GM19328 (cell line): Measurements from ENCODE around the gene MROH9.
"Not testable (repeated sequence)": the region's sequence is repeated elsewhere in the genome, so short reads cannot be mapped to it uniquely, and the experiment has no call there.

Experiments
- ATAC-seq: cut with Tn5 transposase; IDR thresholded peaks from one replicate; pipeline ENCODE4 v1.9.1; 2021; ENCODE audit warnings: mild to moderate bottlenecking, moderate library complexity; ENCODE audit not compliant: unreplicated experiment

The MROH9 gene, protein sequence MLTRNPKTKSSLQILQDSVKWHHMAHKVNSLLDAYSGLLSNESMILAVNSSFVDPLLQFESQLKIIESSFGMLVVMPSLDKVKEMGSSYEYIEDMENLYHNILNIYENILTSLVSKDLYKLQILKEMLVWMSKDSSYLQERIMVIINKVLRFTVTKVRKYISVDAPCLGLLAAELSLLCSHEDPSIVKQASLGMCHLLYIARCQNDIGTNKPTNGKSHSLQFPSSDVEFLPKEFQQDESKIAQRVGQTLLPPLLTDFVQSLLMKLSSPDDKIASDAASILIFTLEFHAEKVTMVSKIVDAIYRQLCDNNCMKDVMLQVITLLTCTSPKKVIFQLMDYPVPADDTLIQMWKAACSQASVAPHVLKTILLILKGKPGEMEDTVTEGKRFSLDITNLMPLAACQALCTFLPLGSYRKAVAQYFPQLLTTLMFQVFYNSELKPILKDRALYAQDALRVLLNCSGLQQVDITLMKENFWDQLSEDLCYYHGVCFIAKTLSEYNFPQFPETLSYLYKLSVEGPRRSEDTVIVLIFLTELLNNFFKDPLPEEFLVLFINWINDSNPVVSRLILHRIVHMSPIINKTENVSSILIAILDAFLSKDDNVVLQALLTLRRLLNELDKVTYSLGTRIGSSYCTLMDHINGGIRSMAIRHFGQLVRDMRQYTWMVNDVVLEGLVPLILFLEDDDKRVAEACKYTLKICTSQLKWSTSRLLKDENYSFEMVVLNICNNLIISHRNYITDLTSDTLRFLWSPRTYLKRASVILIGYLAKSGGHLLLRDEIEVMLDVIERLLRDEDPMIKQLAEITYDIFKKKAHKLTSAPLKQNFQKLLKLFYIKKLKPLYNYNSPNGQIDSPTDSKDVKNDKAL

DNA sequence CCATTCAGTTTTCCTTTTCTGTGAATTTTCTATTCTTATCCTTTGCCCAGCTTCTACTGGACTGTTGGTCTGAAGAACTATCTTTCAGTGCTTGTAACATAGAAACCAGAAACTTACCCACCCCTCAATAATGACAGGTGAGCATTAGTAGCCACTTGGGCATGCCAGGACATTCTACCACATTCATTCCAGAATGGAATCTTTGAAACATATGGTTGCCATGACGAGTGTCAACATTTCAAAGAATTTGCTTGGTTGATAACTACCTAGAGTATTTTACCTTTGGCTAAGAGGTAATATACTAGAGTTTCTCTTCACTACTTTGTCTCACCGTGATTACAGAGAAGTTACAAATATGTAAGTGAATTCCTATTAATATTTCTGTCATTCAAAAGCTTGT is at the start of gene MROH9:
MROH9 (plus strand) TSS at position 304 of the 400 bp plus-strand sequence. CDS start 10,023 bp downstream, outside the sequence.
- ATAC-seq: no peak

DNA sequence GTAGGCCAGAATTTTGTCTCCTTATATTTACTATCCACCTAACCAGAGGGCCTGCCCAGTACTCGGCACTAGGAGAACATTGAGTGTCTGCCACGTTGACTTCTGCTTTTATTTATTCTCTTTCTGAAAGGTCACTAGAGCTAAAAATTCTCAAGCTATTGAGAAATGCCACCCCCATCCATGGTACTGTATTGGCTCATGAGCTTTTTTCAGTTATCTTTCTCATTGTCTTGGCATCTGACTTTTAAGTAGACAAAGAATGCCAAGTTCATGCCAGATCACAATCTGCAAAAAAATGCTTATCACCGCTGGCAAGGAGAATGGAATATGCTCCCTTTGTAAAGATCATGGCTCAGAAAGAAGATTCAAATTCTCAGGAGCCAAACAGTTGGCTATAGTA is 49.8 kb upstream of the MROH9 start:
- ATAC-seq: no peak

DNA sequence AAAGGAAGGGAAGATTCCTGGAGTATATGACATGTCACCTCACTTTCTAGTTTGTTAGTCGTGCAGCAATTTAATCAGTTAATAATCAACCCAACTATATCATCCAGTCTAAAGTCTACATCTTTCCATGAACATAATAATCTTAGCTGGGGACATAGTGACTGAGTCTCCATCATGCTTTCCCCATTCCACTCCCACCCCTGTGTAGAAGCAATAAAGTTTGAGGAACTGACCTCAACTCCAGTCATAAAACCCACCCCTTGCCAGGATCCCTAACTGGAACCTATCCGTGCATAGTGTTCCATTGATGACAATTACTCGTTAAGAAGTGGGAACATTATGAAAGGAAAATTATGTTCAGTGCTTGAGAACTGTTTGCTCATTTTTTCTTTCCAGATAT is 48.9 kb upstream of the MROH9 start:
- ATAC-seq: no peak

DNA sequence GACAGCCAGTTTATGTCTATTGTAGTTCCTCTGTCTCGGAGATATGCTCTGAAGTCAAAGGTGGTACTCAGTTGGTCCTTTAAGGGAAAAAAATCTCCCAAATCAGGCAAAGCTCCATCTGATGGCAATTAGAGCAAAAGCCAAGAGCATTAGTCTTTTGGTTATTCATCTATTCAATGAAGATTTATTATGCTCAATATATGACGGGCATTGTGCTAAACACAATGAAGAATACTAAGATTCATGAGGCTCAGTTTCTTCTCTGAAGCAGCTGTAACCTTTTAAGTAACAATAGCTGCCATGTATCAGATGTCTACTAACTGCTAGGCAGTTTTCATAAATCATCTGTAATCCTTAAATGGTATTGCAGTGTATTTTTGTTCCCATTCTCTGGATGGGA is 47.6 kb upstream of the MROH9 start:
- ATAC-seq: no peak

DNA sequence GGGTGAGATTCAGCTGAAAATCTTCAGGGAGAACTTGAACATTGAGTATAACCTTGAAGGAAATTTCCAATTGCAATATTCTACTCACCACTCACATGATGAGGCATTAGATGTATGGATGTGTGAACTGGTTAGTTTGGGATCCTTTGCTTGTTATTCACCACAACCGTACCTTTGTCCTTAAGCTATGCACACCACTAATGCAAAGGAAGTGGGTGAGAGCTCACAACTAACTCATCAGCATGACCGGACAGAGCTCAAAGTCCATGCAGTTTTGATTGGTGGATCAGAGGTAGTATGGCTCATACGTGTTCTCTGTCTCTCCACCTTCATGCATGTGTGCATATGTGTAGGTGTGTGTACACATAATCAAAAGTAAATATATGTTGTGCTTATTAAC is 43.5 kb upstream of the MROH9 start:
- ATAC-seq: no peak

DNA sequence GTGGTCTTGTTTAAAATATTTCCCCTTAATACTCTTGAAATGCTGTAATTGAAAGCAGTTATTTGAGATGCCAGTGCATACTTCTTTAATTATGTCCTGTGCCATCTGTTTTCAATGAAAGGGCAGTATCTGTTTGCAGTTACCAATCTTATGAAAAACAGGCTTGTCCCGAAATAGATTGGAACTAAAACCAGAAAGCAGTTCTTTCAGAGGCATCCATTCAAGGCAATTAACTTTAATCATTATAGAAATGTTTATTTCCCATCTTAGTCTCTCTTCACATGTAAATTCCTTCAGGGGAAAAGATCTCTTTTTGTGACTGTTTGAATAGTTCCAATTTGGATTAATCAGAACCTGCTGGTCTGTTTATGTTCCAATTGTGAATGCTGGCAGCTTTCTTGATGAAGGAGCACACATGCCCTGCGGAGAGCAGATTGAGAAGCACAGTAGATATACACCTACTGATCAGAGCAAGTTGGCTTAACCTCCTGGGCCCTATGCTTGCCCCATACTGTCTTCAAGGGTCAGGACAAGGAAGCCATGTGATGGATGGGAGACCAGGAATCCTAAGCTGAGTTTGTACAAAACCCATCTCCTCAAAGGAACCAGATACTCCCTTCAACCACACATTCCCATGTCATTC is 41.6 kb upstream of the MROH9 start:
- no peak for ATAC-seq

DNA sequence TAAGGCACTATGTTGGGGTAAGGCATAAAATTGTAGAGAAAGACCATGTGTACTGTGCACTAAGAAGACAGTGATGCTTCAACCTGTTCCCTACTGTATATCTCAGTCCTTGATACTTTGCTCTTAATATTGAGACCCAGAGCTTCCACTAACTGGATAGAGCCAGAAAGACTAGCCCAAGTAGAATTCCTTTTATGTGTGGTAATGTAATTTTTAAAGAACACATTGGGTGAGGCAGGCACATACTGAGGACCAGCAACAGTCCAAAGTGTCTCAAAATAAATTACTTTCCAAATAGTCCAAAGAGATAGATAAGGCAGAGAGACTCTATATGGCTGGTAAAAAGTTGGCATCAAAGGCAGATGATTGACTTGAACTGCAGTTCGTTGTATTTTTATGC is 31.4 kb upstream of the MROH9 start:
- no peak for ATAC-seq

DNA sequence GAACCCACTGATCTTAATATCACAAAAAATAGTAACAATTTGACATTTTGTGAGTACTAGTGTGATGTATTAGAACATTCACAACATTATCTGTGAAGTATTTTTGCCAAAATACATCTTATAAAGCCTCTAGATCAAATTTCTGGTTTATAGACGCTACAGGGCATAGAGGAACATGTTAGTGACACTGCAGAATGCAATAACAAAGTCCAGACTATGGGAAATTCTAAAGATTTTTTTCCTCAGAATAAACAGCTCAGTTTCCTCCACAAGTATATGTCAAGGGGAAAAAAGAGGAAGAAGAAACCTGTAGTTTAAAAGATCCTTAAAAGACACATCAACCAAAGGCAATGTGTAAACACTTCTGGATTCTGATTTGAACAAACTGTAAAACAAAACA is 26.4 kb upstream of the MROH9 start:
- ATAC-seq: no peak

DNA sequence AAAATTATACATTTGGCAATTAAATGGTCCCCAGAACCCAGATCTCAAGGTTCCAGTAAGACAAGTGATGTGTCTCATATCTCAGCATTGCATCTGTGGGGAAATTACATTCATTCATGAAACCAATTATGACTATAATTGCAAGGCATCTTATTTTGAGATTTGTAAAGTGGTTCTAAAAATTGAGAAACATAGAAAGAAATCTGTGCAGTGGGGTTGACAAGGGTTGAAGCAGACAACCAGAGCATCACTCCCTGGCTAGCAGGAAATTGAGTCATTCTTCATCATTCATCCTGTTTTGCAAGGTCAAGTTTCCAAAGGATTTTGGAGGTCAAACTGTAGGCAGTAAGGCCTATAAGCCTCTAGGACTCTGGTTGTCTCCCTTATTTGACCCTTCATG is 25.1 kb upstream of the MROH9 start:
- no peak for ATAC-seq

DNA sequence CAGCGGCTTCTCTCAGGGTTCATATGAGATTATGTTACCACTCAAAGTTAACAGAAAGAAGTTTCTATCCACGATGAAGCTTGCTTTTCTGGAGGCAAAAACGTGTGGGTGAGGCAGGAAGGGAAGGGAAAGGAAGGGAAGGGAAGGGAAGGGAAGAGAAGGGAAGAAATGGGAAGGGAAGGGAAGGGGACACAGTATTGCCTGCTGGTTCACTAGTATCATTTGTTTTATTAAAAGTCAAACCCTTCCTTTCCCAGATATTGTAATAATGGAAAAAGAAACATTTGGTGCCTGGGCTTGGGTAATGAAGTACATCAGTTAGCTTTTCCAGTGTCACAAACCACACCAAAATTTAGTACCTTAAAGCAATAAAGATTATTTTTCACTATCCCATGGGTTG is 18.0 kb upstream of the MROH9 start:
- no peak for ATAC-seq

DNA sequence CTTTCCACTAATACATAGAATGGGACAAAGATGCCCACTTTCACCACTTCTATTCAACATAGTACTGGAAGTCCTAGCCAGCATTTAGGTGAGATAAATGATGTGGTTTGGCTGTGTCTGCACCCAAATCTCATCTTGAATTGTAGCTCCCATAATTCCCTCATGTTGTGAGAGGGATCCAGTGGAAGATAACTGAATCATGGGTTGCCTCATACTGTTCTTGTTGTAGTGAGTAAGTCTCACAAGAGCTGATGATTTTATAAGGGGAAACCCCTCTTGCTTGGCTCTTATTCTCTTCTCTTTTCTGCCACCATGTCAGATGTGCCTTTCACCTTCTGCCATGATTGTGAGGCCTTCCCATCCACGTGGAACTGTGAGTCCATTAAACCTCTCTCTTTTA is 10.7 kb upstream of the MROH9 start:
- ATAC-seq: not testable (repeated sequence)

DNA sequence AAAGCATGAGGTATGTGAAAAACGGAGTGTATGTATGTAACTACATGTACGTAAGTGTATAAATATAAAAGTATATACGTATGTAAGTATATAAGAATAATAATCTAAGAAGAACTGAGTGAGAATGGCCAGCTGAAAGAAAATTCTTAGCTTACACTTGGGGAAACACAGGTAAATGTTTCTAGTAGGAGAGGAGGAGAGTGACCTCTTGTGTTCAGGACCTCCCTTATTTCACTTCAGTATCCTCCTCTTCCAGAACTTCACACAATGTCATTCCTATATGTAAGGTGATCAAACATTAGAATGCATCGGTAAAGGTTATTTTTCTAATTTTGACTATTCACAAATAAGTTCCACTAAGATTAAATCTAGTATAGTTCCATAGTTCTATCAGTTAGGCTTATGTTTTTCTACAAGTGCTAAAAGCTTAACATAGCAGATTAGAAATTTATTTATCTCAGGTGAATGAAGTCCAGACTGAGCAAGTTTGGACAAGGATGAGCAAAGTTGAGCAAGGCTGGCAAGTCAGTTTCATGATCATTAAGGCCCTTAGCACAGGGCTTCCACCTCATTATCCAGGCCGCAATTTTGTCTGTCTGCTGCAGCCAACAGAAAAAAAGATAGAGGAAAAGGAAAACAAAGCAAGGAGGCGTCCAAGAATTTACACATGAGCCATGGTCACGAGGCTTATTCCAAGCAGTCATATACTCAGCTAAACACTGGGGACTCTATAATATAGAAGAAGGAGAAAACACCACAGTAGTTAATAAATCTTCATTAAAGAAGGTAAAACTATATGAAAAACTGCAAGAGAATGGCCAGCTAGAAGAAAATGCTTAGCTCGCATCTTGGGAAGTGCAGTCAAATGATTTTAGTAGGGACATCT is 7.1 kb upstream of the MROH9 start:
- no peak for ATAC-seq

DNA sequence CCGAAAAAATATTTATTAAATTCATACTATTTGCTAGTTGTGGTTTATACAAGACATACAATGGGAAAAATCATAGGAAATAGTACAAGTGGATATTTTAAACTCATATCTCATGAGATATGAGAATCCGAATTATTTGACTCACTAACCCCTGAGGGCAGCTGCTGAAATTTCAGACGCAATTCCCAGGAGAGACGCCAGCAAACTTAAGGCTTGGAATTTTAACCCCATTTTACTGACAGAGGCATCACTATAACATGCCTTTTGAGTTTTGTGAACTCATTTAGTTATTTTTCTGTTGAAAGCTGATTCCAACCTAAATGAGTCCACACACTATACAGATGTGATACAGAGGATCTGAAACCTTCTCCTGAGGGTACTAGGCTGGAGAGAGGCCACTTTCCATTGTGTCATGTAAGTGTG is 5.9 kb upstream of the MROH9 start:
- no peak for ATAC-seq

DNA sequence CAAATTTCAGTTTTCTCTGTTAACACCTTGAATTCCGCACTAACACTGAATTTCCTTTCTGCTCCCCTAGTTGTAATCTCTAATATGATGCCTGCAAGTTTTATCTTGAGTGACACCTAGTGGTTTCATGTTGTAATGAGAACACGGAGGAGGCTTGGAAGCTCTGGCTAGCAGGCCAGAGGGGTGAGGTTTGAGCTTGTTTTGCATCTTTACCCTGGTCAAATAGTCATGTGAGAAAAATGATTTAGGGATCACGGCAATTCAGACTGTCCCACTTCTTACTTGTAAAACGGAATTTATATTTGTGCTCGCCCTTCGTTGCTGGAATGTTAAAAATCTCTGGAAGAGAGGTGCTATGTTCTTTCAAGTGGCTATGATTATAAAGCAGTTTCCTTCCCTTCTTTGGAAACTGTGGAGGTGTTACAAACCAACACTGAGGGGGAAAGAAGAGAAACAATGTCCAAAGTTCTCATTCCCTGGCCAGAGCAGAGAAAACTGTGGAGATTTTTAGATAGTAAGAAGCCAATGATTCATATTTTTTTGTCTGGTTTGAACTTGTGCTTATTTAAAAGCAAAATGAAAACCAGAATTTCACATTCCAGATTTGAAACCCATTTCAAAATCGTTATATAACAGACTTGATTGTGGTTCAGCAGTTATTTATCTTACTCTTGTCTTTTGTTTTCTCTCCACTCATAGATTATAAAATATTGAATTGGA is 5.3 kb upstream of the MROH9 start:
- ATAC-seq: peak; percentile 87

DNA sequence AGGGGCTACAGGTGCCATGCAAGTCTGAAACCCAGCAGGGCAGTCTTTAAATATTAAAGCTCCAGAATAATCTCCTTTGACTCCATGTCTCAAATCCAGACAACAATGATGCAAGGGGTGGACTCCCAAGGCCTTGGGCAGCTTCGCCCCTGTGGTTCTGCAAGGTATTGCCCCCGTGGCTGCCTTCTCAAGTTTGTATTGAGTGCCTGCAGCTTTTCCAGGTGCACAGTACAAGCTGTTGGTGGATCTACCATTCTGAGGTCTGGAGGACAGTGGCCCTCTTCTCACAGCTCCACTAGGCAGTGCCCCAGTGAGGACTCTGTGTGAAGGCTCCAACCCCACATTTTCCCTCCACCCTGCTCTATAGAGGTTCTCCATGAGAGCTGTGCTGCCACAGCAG is 3.7 kb upstream of the MROH9 start:
- ATAC-seq: no peak

DNA sequence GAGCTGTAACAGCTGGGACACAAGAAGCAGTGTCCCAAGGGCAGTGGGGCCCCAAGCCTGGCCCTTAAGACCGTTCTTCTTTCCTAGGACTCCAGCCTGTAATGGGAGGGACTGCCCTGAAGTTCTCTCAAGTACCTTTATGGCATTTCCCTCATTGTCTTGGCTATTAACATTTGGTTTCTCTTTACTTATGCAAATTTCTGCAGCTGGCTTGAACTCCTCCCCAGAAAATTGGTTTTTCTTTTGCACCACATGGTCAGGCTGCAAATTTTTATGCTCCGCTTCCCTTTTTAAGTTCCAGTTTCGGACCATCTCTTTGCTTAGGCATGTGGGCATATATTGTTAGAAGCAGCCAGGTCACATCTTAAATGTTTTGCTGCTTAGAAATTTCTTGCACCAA is 3.1 kb upstream of the MROH9 start:
- ATAC-seq: no peak

DNA sequence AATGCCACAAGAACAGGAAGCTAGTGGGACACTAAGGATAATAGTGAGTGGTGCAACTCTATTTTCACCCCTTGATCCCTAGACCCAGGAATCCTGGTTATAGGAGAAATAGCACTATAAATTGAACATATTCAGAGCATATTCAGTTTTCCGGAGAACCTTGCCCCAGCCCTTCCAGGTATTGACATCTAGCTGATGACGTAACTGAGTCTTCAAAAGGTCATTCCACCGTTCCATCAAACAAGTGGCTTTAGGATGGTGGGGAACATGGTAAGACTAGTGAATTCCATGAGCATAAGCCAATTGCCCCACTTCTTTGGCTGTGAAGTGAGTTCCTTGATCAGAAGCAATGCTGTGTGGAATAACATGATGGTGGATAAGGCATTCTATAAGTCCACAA is 2.9 kb downstream of the MROH9 start:
- no peak for ATAC-seq

DNA sequence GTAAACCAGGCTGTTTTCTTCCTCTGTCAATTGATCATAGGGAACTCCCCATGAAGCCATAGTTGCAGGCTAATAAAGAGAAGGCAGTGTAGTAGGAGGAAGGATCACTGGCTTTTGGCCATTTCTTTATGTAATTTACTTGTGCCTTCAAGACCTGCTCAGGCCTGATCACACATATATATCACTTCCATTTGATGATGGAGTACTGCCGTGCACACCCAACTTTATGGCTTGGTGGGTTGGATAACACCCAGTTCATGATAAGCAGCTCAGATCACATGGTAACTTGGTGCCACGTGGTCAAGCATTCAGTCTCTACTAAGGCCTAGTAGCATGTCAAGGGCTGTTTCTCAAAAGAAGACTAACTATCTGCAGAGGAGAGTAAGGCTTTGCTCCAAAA is 4.1 kb downstream of the MROH9 start:
- no peak for ATAC-seq

DNA sequence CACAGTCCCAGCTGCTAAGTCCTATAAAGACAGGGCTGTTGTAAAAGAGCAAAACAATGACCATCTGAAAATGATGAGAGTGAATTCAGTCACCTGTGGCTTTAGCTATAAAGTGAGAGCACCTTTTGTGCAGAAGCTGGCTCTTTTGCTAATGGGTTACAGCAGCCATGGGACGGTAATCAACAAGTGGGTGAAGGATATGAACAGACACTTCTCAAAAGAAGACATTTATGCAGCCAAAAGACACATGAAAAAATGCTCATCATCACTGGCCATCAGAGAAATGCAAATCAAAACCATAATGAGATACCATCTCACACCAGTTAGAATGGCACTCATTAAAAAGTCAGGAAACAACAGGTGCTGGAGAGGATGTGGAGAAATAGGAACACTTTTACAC is 16.4 kb downstream of the MROH9 start:
- not testable (repeated sequence) for ATAC-seq

DNA sequence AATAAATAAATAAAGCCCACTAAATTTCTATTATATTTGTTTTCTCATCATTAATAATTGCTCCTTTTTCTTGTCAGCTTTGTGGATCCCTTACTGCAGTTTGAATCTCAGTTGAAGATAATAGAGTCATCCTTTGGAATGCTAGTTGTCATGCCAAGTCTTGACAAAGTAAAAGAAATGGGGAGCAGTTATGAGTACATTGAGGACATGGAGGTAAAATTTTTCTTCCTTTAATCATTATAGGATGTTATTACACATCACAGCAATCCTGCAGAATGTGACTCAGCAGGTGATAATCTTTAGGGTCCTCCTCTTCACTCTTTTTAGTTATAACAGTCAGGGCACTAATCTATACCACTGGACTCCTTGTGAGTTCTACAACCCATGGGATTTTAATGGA is 24.1 kb downstream of the MROH9 start:
- no peak for ATAC-seq
